ENCODE data around the gene ZNF268.

DNA sequence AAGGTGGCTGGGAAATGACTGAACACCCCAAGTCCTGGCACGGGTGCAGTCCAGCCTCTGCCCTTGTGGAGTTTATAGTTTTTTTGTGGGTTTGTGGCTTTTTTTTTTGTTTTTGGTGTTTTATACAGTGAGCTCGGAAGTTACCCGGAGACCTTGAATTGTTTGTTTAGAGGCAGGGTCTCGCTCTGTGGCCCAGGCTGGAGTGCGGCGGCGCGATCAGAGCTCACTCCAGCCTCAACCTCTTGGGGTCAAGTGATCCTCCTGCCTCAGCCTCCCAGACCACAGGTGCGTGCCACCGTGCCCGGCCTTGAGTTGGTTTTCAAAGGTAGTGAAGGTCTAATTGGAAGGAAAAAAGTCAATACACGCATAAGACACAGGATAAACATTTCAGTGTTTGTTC is 55.3 kb downstream of the ZNF268 start:
- TF ChIP-seq, protein P1, sequence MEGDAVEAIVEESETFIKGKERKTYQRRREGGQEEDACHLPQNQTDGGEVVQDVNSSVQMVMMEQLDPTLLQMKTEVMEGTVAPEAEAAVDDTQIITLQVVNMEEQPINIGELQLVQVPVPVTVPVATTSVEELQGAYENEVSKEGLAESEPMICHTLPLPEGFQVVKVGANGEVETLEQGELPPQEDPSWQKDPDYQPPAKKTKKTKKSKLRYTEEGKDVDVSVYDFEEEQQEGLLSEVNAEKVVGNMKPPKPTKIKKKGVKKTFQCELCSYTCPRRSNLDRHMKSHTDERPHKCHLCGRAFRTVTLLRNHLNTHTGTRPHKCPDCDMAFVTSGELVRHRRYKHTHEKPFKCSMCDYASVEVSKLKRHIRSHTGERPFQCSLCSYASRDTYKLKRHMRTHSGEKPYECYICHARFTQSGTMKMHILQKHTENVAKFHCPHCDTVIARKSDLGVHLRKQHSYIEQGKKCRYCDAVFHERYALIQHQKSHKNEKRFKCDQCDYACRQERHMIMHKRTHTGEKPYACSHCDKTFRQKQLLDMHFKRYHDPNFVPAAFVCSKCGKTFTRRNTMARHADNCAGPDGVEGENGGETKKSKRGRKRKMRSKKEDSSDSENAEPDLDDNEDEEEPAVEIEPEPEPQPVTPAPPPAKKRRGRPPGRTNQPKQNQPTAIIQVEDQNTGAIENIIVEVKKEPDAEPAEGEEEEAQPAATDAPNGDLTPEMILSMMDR (IDR thresholded peaks at IDR 0.05) = no peak
- no peak for TF ChIP-seq POLR2A (IDR thresholded peaks at IDR 0.05)
